HS-27A (cell line): ENCODE results near the gene SOX10.

ENCODE experiments used
- DNase-seq: peaks from one replicate; pipeline ENCODE4 v3.0.0-alpha.2; 2012; ENCODE audit warnings: low read depth, missing footprints

The SOX10 gene

GRCh38 chr22:37983860-37984791, at the start of gene SOX10:
SOX10 (minus strand) TSS chr22:37984555; CDS start chr22:37983784, 771 bp downstream.
- no peak for DNase-seq

DNA sequence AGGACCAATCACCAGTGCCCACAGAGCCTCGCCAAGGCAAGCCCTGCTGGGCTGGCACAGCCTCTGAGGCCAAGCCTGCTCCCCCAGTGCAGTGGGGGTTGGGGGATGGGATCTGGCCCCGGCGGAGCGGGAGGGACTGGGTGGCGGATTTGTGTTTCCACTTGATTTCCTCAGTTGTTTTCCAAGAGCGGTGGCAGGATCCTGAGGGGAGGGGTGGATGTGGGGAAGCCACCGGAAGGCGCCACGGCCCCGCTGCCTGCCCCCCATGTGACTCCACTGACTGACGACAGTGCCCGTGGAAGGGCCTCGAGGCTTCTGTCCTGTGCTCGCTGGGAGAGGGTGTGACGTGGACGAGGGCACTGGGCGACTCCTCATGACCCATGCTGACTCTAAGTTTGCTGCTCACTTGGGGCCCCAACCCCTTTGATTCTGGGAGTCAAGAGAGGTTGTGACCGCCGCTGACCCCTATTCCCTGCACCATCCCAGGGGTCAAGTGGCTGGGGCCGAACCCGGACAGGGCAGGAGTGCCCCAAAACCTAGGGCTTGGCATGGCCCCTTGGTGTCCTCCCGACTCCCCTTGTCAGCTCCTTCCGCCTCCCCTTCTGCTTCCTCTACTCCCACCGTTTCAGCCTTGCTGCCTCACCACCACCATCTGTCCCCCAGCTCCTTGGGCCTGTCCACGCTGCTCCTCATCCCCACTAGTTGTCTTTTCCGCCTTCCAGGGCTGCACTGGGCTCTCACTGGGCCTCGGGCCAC, 49.3 kb upstream of the SOX10 start:
- DNase-seq: no peak

GRCh38 chr22:38032681-38033521, 48.5 kb upstream of the SOX10 start:
- no peak for DNase-seq

DNA sequence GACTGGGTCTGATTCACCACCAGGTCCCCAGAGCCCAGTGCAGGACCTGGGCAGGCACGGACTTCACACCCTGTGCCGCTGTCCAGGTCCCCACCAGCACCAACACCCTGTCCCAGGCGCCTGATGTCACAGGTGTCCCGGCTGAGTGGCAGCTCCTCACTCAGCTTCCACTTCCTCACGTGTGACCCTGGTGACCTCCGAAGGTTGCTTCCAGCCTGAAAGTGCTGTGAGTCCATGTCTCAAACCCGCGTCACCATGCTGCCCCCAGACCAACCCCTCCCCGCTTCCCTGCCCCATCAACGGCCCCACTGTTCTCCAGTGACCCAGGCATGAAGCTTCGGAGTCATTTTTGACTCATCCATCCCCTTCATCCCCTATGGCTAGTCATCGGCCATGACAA, 47.1 kb upstream of the SOX10 start:
- DNase-seq: no peak

GRCh38 chr22:38030311-38031133, 46.2 kb upstream of the SOX10 start:
- DNase-seq: no peak

- no peak for DNase-seq
Measured at GRCh38 chr22:38029901-38030300, 45.5 kb upstream of the SOX10 start.

- no peak for DNase-seq
Measured at GRCh38 chr22:38029370-38029769, 45.0 kb upstream of the SOX10 start.

GRCh38 chr22:38028344-38029130, 44.2 kb upstream of the SOX10 start:
- DNase-seq: no peak

GRCh38 chr22:38027487-38027886, 43.1 kb upstream of the SOX10 start:
- DNase-seq: no peak

- DNase-seq: no peak
Measured at GRCh38 chr22:38026130-38027111, 42.1 kb upstream of the SOX10 start.

GRCh38 chr22:38025514-38025913, 41.2 kb upstream of the SOX10 start:
- no peak for DNase-seq

GRCh38 chr22:38023045-38023444, 38.7 kb upstream of the SOX10 start:
- DNase-seq: no peak

DNA sequence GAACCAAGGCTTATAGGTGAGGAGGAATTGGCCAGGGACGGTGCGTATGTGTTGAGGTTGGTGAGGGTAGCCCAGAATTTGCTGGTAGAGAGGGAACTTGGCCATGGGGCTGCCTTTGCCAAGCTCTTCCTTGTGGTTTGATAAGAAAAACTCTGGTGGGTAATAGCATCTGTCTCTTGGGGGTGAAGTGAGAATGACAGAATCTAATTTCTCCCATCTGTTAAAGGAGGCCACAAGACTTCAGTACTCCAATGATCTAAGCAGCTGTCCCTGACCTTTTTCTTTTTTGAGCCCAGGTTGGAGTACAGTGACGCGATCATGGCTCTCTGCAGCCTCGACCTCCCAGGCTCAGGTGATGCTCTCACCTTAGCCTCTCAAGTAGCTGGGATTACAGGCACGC, 36.9 kb upstream of the SOX10 start:
- DNase-seq: no peak

DNA sequence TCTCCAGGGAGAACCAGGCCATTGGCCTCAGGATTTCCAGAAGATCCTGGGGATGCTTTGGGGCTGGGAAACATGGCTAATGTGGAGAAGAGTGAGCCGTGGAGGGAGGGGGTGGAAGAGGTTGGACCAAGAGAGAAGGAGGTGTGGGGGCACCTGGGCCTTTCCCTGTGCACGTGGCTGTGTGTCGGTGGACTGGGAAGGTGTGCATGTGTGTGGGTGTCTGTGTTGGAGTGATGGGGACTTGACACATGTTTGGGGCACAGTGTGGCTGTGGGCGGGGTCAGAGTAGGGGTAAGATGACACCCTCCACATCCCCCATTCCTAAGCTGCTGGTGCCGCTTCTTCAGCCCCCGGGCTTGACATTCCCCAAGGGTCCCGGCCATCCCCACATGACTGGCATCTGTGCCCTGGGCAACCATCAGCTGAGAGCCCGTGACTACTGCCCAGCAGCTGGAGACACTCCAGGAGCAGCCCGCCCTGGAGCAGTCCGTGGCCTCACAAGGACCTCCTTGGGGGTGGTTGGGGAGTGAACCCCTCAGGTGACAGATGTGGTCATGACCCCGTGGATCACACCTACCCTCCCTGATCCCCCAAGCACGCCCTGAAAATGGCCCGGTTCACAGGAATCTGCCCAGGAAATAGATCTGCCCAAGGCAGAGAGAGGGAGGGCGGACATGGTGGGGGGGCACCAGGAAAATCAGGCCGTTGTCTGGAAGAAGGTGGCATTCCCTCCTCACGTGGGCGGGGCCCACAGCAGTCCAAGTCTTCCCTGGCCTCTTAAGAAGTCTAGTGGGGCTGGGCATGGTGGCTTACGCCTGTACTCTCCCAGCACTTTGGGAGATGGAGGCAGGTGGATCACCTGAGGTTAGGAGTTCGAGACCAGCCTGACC, 34.8 kb upstream of the SOX10 start:
- DNase-seq: no peak

- DNase-seq: no peak
Measured at GRCh38 chr22:38017939-38018885, 33.9 kb upstream of the SOX10 start.

DNA sequence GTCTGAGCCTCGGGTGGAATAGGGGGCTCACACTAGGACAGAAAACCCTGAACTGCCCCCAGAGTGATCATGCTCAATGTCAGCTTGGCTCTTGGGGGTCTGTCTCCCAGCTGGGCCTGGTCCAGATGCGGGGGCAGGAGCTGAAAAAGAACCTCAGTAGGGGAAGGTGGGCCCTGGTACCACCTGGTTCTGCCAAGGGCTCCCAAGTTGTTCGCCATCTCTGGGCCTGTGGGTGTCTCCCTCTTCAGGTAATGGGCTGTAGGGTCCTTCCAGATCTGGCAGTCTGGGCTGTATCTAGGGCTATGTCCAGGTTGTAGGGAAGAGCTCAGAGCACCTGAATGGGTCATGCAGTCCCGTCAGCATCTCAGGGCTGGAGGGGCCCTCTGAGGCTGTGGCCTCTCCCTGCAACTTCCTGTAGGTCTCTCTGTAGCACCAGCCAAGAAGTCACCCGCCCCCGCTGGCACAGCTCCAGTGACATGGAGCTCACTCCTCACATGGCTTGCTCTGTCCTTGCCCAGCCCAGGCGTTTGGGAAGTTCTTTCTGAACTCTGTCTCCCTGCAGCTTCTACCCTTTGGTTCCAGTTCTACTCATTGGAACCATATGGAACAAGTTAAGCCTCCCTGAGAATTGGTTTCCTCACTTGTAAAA, 33.0 kb upstream of the SOX10 start:
- no peak for DNase-seq
